HAP-1 (cell line): ENCODE measurements around the gene AK2.
A peak's percentile ranks its signal among the peaks of the same experiment; 100 is the strongest.
"Not testable (repeated sequence)": the region's sequence is repeated elsewhere in the genome, so short reads cannot be mapped to it uniquely, and the experiment has no call there.

ENCODE experiments used
- DNase-seq, 2 experiments: peaks; one replicate each; pipeline ENCODE4 v3.0.0-alpha.2; 2016 to 2020; ENCODE audit warnings: low spot score in 2 of 2
- H3K27me3 ChIP-seq: fragments of 250-450 bp; sonication (Bioruptor Pico); 2 replicates; pipeline ENCODE4 v1.5.1; 2020; ENCODE audit warnings: low read depth, mild to moderate bottlenecking, moderate library complexity
- H3K36me3 ChIP-seq: fragments of 250-450 bp; sonication (Bioruptor Pico); replicated peaks from 2 replicates; pipeline ENCODE4 v1.5.1; 2020; ENCODE audit warnings: mild to moderate bottlenecking
- H3K4me1 ChIP-seq: fragments of 250-450 bp; sonication (Bioruptor Pico); 2 replicates; pipeline ENCODE4 v1.5.1; 2020; ENCODE audit warnings: mild to moderate bottlenecking
- H3K4me3 ChIP-seq: fragments of 250-450 bp; sonication (Bioruptor Pico); 2 replicates; pipeline ENCODE4 v1.5.1; 2020; ENCODE audit warnings: mild to moderate bottlenecking, moderate library complexity
- H3K9me3 ChIP-seq: fragments of 250-450 bp; sonication (Bioruptor Pico); 2 replicates; pipeline ENCODE4 v1.5.1; 2020; ENCODE audit warnings: mild to moderate bottlenecking, moderate library complexity
- in situ Hi-C: fragments of 300-500 bp; cut with MboI; formaldehyde crosslinking; loops from 3 replicates; pipeline ENCODE4 v1.14.3; 2020; ENCODE audit warnings: low sequenced_read_pairs, inconsistent platforms, mixed read lengths

AK2 gene

GRCh38 chr1:32975055-32975454 is 61.6 kb downstream of the AK2 start:
- H3K4me1 ChIP-seq, H3K36me3 ChIP-seq, in situ Hi-C loops, DNase-seq, H3K4me3 ChIP-seq, H3K27me3 ChIP-seq, H3K9me3 ChIP-seq: not testable (repeated sequence)

- H3K27me3 ChIP-seq, H3K9me3 ChIP-seq, in situ Hi-C loops, H3K4me3 ChIP-seq, DNase-seq, H3K36me3 ChIP-seq, H3K4me1 ChIP-seq: not testable (repeated sequence)
Measured at GRCh38 chr1:32973458-32973857, 63.2 kb downstream of the AK2 start.

GRCh38 chr1:32972814-32973428 is 63.8 kb downstream of the AK2 start:
- Histone ChIP-seq H3K36me3 (no peaks in the 10 kb centered on the region), H3K4me1 (no peaks in the 10 kb centered on the region), H3K9me3 (no peaks in the 10 kb centered on the region), H3K4me3 (no peak overlapping the region), H3K27me3 (peaks cover 3% of the 10 kb centered on the region; the same call in 1 of the 2 replicates)
- no peak for DNase-seq
- in situ Hi-C loops, result no loop called here

- Histone ChIP-seq H3K9me3 (no peaks in the 10 kb centered on the region), H3K36me3 (no peaks in the 10 kb centered on the region), H3K27me3 (peaks cover 3% of the 10 kb centered on the region; the same call in 1 of the 2 replicates), H3K4me1 (no peaks in the 10 kb centered on the region), H3K4me3 (no peak overlapping the region)
- no peak for DNase-seq
- in situ Hi-C loops, result no loop called here
Measured at GRCh38 chr1:32971576-32971975, 65.1 kb downstream of the AK2 start.

- H3K36me3 ChIP-seq, result no peaks in the 10 kb centered on the region
- H3K27me3 ChIP-seq, result peaks cover 3% of the 10 kb centered on the region; the same call in 1 of the 2 replicates
- no peak overlapping the region for H3K4me3 ChIP-seq
- in situ Hi-C loops, result no loop called here
- no peak for DNase-seq
- H3K4me1 ChIP-seq, result no peaks in the 10 kb centered on the region
- H3K9me3 ChIP-seq, result no peaks in the 10 kb centered on the region
Measured at GRCh38 chr1:32971156-32971555, 65.5 kb downstream of the AK2 start.

- no peak for DNase-seq
Measured at GRCh38 chr1:32969566-32969965, 67.1 kb downstream of the AK2 start.

GRCh38 chr1:32967888-32968568 is 68.7 kb downstream of the AK2 start:
- in situ Hi-C loops, result no loop called here
- peaks cover 4% of the 10 kb centered on the region; the same call in 1 of the 2 replicates for H3K4me1 ChIP-seq
- no peaks in the 10 kb centered on the region for H3K36me3 ChIP-seq
- no peaks in the 10 kb centered on the region for H3K9me3 ChIP-seq
- peaks cover 3% of the 10 kb centered on the region; the same call in 1 of the 2 replicates for H3K27me3 ChIP-seq
- no peak overlapping the region for H3K4me3 ChIP-seq
- DNase-seq, result no peak

More at GRCh38 chr1:32969566-32969965, 67.1 kb downstream of the AK2 start:
- H3K9me3 ChIP-seq, result no peaks in the 10 kb centered on the region
- in situ Hi-C loops, result no loop called here
- peaks cover 4% of the 10 kb centered on the region; the same call in 1 of the 2 replicates for H3K4me1 ChIP-seq
- H3K36me3 ChIP-seq, result no peaks in the 10 kb centered on the region
- H3K27me3 ChIP-seq, result peaks cover 3% of the 10 kb centered on the region; the same call in 1 of the 2 replicates
- no peak overlapping the region for H3K4me3 ChIP-seq

- in situ Hi-C loops, result no loop called here
- peaks cover 8% of the 10 kb centered on the region; the same call in 1 of the 2 replicates for H3K4me1 ChIP-seq
Measured at GRCh38 chr1:32966900-32967299, 69.8 kb downstream of the AK2 start.

GRCh38 chr1:32965251-32965747 is 71.4 kb downstream of the AK2 start:
- in situ Hi-C loops, result no loop called here
- Histone ChIP-seq H3K27me3 (no peaks in the 10 kb centered on the region; the same call in 1 of the 2 replicates), H3K4me3 (peak overlapping the region; percentile 61), H3K4me1 (peaks cover 13% of the 10 kb centered on the region), H3K9me3 (no peaks in the 10 kb centered on the region), H3K36me3 (no peaks in the 10 kb centered on the region)
- DNase-seq, result no peak

More at GRCh38 chr1:32966900-32967299, 69.8 kb downstream of the AK2 start:
- peaks cover 3% of the 10 kb centered on the region; the same call in 1 of the 2 replicates for H3K27me3 ChIP-seq
- no peak overlapping the region for H3K4me3 ChIP-seq
- no peaks in the 10 kb centered on the region for H3K9me3 ChIP-seq
- DNase-seq, result no peak
- no peaks in the 10 kb centered on the region for H3K36me3 ChIP-seq

GRCh38 chr1:32964461-32965250 is 72.0 kb downstream of the AK2 start, which contains the start of gene RNF19B:
Gene RNF19B, minus strand, starts transcription at chr1:32964809. Its CDS starts 124 bp downstream, at chr1:32964685.
- no peaks in the 10 kb centered on the region; the same call in 1 of the 2 replicates for H3K27me3 ChIP-seq
- no peaks in the 10 kb centered on the region for H3K36me3 ChIP-seq
- no peaks in the 10 kb centered on the region for H3K9me3 ChIP-seq
- DNase-seq, result peak; percentile 92 to 97
- peaks cover 13% of the 10 kb centered on the region for H3K4me1 ChIP-seq
- in situ Hi-C loops, result no loop called here
- H3K4me3 ChIP-seq, result peak within 1 kb of the TSS; percentile 61

- in situ Hi-C loops, result no loop called here
- Histone ChIP-seq H3K27me3 (no peaks in the 10 kb centered on the region; the same call in 1 of the 2 replicates), H3K4me1 (peaks cover 13% of the 10 kb centered on the region), H3K4me3 (peak overlapping the region; percentile 61), H3K9me3 (no peaks in the 10 kb centered on the region), H3K36me3 (no peaks in the 10 kb centered on the region)
- peak; percentile 58 to 88 for DNase-seq
Measured at GRCh38 chr1:32963746-32964460, 72.8 kb downstream of the AK2 start.

GRCh38 chr1:32962248-32962896 is 74.3 kb downstream of the AK2 start:
- in situ Hi-C loops, result no loop called here
- Histone ChIP-seq H3K36me3 (no peaks in the 10 kb centered on the region), H3K4me1 (peaks cover 13% of the 10 kb centered on the region), H3K27me3 (no peaks in the 10 kb centered on the region; the same call in 1 of the 2 replicates), H3K4me3 (peak overlapping the region; percentile 61), H3K9me3 (no peaks in the 10 kb centered on the region)
- no peak for DNase-seq
